MV-4-11 (cell line): ENCODE measurements around the gene CCR1.
A peak's percentile ranks its signal among the peaks of the same experiment; 100 is the strongest.

Experiments
- DNase-seq: peaks from one replicate; lab custom pipeline; 2025; lab: John Stamatoyannopoulos, UW

CCR1 gene

DNA sequence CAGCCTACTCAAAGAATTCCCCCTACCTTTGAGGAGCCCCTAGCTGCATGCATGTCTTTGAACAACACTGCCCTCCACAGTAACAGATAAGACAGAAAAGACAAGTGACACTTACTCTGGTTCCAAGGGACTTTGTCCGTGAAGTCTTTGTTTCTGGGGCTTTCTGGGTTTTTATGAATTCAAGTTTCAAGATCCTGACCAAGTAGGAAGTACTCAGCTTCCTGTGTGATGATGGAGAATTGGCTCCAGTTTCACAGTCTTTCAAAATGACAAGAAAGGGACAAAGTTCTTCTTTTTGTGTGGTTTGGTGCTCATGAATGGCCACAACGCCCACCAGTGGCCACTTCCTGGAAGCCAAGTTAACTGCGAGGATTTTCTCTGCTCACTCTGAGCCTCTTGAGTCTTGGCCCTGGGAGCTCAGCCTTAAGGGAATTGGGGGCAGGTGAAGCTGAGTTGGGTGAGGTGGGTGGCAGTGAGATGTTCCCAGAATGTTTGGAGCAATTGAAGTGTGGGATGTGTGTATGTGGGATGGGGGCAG lies at the start of gene CCR1:
Gene CCR1, minus strand, starts transcription at position 147 of the 538 bp plus-strand sequence. CDS start 4,000 bp downstream, outside the sequence.
- DNase-seq: peak; percentile 97

DNA sequence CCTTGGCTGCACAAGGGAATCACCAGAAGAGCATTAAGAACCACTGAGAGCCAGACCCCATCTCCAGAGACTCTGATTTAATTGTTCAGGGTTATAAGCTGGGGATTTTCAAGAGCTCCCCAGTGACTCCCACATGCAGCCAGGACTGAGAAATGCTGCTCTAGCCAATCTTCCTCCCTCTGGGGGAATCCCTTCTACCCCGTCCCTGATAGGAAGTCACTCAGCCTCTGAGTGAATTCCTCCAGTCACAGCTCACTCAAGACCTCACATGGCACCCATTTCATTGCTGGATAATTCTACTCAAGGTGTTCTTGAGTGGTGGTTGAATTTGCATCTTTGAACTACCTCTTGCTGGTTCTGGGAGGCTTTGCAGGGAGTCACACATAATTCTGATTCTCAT lies 44.9 kb upstream of the CCR1 start:
- no peak for DNase-seq

DNA sequence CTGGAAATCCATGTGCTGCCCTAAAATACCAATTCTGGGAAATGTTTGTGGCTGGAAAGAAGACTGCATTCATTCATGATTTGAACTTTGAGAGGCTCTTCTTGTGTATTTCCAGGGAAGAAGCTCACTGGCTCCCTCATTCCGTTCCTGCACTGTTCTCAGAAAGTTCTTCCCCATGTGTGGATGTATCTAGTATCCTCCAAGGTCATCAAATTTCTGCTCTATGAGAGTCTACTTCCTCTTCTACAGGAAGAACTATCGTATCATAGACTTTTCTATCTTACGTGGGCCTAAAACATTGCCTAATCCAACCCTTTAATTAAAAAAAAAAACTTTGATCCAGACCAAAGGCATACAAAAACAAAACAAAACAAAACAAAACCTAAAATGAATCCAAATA lies 37.0 kb upstream of the CCR1 start:
- peak; percentile 41 for DNase-seq

DNA sequence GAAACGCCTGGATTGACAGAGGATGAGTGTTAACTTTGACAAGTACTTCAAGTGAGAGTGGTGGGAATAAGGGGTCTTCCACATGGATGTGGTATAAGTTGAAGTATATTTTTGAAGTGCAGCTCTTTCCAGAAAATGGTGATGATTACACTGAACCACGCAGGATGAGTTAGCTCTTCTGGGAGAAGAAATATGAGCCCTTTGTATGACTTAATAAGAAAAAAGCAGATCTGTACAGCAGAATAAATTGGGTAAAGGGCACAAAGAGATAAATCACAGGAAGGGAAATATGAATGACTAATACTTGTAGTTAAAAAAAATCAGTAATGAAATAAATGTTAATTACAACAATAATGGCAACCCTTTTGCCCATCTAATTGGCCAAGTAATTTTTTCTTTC lies 35.4 kb upstream of the CCR1 start:
- no peak for DNase-seq

DNA sequence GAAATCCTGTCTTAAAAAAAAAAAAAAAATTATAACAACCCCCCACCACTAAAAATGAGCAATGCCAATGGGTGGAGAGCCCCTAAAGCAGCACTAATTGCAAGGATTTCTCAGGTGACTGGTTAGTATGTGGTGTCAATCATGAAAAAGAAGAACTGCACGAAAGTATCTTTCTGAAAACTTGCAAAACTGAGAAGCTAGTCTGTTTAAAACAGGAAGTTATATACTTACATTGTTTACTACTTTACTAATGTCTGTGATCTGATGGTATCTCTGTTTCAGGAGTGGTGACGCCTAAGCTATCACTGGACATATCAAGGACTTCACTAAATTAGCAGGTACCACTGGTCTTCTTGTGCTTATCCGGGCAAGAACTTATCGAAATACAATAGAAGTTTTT lies 34.0 kb upstream of the CCR1 start, which contains the start of gene CCR3:
Gene CCR3, plus strand, starts transcription at position 341 of the 400 bp plus-strand sequence. CDS start 22,699 bp downstream, outside the sequence.
- peak; percentile 74 for DNase-seq

DNA sequence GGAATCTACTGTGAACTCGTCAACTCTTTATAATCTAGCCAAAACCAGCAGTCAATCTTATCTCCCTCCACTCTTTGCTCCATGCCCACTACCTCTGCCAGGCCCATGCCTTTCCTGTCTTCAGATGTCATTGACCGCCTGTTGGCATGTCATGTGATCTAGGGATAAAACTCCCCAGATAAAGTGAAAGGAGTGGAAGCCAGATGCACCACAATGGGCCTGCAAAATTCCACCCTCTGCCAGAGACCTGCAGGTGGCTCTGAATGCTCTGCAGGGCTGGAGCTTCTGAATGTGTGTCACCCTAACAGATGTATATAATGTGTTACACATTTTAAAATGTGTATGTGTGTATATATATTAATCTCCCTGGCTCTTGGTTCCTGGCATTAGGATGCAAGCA lies 31.8 kb upstream of the CCR1 start:
- no peak for DNase-seq

DNA sequence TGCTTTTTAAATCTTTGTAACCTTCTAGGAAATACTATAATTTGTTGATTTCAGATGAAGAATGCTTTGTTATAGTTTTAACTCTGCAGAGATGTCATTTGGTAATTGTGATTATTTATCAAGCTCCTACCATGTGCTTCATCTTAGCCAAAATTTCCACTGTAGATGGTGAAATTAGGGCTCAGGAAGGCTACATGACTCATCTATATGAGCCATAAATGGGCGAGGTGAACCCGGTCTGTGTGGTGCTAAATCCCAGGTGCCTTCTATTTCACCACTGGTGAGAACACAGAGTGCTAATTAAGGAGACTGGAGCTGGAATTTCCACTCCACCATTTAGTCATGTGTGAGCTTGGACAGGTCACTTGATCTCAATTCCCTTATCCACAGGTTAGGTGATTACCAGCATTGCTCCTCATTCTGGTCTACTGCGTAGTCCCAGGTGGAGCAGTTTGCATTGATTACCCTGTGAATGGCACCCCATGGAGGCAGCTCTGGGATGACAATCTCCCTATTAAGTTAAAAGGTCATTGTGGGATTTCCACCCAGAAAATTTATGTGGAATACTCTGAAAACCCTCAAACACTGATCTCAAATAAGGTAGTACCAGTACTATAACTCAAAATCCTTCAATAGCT lies 31.3 kb upstream of the CCR1 start:
- no peak for DNase-seq

DNA sequence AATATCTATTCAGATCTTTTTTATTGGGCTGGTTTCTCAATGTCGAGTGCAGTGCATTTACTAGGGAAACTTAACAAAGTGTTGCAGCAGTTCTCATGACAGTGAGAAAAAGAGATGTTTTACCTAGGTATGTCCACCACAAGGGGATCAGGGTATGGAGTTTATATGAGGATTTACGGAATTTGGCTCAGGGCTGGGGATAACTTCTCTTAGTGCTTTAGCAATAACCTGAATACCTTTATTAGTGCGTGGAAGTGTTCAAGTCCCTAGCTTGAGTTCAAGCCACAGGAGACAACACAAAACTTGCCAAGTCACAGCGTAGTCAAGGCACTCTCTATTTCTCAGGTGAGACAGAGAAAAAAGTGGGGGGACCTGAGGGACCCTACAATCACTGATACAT lies 30.3 kb upstream of the CCR1 start:
- no peak for DNase-seq

DNA sequence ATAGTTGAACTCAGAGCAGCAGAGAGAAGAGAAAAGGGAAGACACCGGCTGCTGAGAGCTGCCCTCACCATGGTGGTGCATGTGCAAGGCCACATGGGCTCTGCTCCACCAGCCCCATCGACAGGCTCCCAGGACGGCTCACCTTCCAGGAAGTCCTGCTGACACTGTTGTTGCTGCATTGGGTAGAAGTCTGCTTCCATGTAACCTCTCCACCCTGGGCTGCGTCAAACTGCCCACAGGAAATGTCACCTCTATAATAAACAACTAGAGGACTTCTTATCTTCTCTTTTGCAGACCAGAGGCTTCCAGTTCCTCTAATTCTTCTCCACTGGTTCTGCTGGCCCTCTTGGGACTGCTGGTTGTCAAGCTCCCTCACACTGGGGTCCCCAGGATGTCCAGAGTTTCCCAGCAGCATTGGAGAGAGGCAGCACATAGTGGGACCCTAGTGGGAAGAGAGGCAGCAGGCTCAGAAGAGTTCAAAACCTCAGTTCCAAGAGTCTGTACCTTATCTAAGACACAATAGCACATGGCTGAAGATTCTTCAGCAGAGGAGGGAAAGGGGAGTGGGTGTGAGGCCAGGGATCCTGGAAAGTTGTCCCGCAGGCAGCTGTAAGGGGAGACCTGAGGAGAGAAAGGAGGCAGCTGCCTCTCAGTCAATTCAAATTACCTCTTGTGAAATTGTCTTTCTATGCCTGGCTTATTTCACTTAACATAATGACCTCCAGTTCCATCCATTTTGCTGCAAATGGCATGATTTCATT lies 28.4 kb upstream of the CCR1 start:
- peak; percentile 67 for DNase-seq

DNA sequence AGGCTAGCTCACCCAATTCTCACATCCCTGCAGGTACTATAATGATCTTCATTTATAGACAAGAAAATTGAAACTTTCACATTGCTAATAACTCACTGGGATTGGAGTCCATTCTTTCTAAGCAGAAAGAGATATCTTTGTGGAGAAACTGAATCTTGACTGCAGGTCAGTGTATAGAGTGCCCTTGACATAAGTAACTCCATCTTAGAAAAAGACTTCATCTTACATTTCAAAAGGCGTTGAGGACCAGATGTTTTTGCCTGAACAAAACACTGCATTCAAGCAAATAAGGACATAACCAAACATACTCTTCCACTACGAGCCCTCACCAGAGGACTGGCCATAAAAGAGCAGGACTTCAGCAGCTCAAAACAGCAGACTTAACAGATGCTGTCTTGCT lies 27.3 kb upstream of the CCR1 start:
- DNase-seq: no peak

DNA sequence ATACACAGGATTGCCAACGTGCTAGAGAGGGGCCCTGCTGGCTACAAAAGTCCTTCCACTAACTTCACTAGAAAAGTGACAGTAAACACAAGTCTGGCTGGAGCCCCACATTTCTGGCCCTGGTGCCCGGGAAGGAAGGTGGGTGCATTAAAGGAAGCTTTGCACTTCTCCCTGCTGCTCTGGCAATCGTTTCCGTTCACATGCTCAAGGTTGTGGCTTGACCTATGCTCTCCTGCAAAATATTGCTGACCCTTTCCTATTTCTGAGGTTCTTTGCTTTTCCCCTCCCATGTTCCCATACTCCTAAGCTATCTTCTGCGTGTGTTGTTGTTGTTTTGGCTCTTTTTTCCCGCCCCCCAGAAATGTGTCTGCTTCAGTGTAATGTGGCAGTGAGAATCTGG lies 25.1 kb upstream of the CCR1 start:
- no peak for DNase-seq

DNA sequence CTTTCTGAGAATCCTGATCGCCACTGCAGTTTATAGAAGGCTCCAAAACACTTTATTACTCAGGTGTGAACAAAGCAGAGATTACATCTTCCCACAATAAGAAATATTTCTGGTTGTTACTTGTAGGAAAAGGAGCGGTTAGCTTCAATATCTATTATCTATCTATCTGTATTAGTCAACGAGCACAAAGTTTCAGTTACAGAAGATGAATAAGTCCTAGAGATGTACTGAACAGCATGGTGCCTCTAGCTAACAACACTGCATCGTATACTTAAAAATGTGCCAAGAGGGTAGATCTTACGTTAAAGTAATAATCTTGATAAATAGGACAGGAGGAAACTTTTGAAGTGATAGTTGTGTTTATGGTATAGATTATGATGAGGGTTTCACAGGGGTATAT lies 23.2 kb upstream of the CCR1 start:
- no peak for DNase-seq

DNA sequence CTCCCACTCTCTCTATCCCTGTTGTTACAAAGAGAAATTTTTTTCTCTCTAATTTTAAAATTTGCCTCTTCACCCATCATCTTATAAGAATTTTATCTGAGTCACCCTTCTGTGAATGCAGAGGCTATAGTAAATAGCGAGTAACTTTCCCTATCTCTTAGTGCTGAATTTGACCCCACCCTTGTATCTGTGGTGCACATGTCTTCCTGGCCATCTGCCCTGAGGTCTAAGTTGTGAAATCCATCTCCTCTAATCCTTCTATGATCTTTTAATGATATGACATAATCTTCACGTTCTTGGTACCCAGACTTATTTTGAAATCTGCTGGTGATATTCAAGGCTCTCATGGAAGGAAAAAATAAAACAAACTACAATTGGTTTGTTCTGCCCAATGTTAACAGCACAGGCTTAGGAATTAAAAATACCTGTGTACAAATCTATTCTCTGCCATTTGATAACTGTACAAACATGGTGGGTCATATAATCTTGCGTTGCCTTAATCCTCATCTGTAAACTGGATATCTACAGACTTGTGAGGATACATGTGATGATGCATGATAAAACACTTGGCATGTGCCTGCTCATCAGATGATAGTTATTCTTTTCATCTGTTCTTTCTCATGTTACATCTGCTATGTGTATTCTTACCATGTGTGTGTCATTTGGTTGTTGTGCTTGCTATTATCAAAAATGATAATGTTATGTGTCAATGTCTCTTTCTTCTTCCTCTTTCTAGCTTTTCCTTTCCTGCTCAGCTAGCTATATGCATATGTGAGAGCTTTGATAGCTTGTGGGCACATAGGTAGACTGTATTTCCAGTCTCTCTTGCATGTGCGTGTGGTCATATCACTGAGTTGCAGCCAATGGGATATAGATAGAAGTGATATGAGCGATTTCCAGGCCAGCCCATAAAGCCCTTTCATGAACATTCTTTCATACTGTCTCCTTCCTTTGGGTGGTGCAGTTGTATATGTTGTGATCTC lies 20.4 kb upstream of the CCR1 start:
- DNase-seq: peak; percentile 99

DNA sequence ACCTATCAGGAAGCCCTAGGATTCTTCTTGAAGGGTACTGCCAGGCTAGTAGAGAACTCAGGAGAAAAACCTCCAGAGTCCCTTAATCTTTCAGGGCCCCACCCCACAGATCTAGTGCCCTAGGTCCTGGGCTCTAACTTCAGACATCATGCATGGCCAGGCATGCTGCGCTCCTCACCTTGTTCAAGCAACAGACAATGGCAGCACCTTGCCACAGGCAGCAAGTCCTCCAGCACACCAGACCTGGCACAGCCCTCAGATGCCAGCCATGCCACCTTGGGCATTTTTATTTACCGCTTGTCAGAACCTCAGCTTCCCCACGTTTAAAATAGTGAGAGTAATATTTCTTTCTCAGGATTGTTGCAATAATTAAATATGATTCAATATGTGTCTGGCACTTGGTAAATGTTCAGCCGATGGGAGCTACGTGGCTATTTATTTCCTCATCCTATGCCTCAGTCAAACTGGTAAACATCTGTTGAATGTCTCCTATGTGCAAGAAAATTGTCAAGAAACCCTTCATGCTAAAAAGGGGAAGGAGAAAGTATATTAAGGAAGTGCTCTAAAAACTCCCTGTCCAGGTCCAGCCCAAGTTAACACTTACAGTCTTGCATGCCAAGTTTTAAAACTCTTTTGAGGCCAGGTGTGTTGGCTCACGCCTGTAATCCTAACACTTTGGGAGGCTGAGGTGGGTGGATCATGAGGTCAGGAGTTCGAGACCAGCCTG lies 14.5 kb upstream of the CCR1 start:
- peak; percentile 99 for DNase-seq

DNA sequence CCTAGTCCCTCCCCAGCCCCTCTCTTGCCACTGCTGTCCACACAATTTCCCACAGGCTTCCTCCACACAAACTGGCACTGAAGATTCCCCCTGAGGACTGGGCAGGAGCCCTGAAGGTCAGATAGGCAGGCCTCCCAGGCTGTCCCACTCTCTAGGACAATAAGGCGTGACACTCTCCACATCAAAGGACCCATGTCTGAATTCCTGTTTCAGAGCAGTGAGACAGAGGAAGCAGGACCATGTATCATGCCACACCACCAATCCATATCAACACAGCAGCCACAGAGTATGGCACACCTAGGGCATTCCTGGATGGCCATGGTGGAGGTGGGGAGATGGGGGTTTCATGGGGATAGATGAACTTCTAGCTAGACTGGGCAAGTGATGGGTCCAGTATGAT lies 13.8 kb upstream of the CCR1 start:
- DNase-seq: no peak

DNA sequence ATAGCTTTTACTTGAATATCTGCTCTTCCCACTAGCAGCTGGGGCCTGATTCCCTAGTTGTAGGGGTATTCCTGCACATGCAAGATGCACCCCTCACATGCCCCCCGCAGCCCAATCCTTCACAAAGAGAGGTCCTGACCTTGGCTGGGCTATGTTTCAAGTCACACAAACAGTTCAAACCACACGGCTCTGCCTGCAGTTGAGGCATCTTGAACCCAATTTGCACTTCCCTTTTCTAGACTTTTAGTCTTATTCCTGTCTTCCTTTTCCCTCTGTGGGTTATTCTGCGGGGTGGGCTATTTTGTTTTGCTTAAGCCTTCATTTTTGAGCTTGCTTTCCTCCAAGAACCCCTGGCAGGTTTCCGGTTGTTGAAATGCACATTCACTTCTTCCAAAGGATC lies 13.3 kb upstream of the CCR1 start:
- peak; percentile 95 for DNase-seq

DNA sequence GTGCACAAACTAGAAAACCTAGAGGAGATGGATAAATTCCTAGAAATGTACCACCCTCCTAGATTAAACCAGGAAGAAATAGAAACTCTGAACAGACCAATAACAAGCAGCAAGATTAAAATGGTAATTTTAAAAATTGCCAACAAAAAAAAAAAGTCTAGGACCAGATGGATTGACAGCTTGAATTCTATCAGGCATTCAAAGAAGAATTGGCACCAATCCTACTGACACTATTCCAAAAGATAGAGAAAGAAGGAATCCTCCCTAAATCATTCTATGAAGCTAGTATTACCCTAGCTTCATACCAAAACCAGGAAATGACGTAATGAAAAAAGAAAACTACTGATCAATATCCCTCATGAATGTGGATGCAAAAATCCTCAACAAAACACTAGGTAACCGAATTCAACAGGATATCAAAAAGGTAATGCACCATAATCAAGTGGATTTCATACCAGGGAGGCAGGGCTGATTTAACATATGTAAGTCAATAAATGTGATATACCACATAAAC lies 10.1 kb upstream of the CCR1 start:
- DNase-seq: no peak

DNA sequence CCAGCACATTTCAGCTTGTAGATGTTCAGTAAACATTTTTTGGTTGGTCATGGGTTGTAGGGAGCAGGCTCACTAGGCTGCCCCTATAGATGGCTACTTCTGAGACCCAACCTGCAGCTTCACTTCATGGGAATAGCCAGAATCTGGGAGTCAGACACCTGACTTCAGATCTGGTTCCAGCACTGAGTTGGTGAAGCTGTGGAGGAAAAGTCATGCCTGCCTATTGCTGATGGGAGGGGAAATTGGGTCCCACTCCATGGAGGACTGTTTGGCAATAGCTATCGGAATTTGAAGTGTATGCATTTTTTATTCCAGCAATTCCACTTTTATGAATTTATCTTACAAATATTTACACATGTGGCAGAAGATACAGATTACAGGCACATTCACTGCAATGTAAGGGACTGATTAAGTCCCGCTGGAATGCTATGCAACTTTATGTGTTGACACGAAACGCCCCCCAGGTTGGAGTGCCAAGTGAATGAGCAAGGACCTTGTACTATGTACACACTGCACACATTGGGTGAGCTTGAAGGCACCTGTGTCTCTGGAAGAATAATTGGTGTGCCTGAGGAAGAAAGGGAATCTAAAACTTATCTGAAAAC lies 7.8 kb upstream of the CCR1 start:
- no peak for DNase-seq

DNA sequence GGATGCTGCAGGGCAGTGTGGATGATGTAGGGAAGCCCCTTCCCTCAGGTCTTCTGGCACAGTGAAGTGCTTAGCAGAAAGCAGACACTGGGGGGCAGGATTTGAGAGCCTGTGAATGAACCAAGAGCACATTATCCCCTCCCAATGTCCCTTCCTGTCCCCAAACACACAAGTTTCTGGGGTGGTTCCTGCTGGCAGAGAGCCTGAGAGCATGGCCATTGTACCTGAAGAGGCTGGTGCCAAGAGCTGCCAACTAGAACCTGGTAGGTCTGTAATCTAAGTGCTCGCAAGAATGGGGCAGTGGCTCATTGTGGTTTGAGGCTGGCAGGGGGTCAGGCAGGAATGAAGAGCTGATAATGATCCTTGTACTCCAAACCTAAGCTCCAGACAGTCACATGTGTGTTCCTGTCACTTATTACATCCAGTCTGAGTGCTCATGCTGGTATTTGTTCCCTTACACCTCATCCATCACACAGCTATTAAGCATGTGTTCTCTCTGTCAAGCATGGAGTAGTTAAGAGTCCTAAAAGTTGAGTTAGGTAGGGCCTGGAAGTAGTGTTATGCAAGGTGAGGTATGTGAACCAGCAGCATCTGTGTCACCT lies 6.7 kb upstream of the CCR1 start:
- DNase-seq: peak; percentile 73

DNA sequence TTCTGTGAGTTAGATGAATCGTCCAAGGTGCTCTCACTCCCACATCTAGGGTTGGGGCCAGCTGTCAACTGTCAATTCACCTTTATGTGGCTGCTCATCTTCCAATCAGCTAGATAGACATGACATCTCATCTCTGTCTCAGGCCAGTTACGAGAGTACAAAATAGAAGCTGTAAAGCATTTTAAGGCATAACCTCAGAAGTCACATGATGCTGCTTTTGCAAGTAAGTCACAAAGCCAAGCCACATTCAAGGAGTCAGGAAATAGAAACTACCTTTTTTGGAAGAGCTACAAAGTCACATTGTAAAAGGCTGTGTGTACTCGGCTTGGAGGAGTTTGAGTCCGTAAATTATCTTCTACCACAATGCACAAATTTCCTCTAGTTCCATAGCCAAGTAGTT lies 5.1 kb upstream of the CCR1 start:
- peak; percentile 81 for DNase-seq
